Measurements from ENCODE around the gene FBXW2. TPM values are rescaled to one million over a fixed set of nuclear protein-coding genes. Genes with fewer than 3 reads are reported as not detected.

The FBXW2 gene
- total RNA-seq, 1 experiment from 2014 or later: 14.1 TPM

- DNase-seq (ENCODE audit: low spot score): no peak
These were observed 51.5 kb downstream of the FBXW2 start for GRCh38 chr9:120741701-120742100.

GRCh38 chr9:120741191-120741590 lies 52.0 kb downstream of the FBXW2 start:
- DNase-seq (ENCODE audit: low spot score): no peak

GRCh38 chr9:120740132-120740531 lies 53.1 kb downstream of the FBXW2 start:
- DNase-seq (ENCODE audit: low spot score): no peak

GRCh38 chr9:120737416-120738165 lies 55.6 kb downstream of the FBXW2 start:
- no peak for DNase-seq (ENCODE audit: low spot score)

- DNase-seq (ENCODE audit: low spot score): no peak
These were observed 56.3 kb downstream of the FBXW2 start for GRCh38 chr9:120736881-120737280.

GRCh38 chr9:120735415-120736126 lies 57.6 kb downstream of the FBXW2 start:
- no peak for DNase-seq (ENCODE audit: low spot score)

- no peak for DNase-seq (ENCODE audit: low spot score)
These were observed 58.4 kb downstream of the FBXW2 start for GRCh38 chr9:120734607-120735410.

GRCh38 chr9:120733190-120733589 lies 60.0 kb downstream of the FBXW2 start:
- no peak for DNase-seq (ENCODE audit: low spot score)

- peak; percentile 85 for DNase-seq (ENCODE audit: low spot score)
These were observed 62.3 kb downstream of the FBXW2 start for GRCh38 chr9:120730654-120731514.

- DNase-seq (ENCODE audit: low spot score): no peak
These were observed 63.4 kb downstream of the FBXW2 start for GRCh38 chr9:120729791-120730241.

GRCh38 chr9:120726484-120726883 lies 66.7 kb downstream of the FBXW2 start:
- no peak for DNase-seq (ENCODE audit: low spot score)

- no peak for DNase-seq (ENCODE audit: low spot score)
These were observed 67.3 kb downstream of the FBXW2 start for GRCh38 chr9:120725907-120726306.

GRCh38 chr9:120724757-120725400 lies 68.3 kb downstream of the FBXW2 start:
- DNase-seq (ENCODE audit: low spot score): no peak

GRCh38 chr9:120723565-120723964 lies 69.7 kb downstream of the FBXW2 start:
- no peak for DNase-seq (ENCODE audit: low spot score)

GRCh38 chr9:120720404-120720803 lies 72.8 kb downstream of the FBXW2 start:
- no peak for DNase-seq (ENCODE audit: low spot score)

- no peak for DNase-seq (ENCODE audit: low spot score)
These were observed 74.9 kb downstream of the FBXW2 start for GRCh38 chr9:120718316-120718715.

GRCh38 chr9:120717176-120717575 lies 76.0 kb downstream of the FBXW2 start:
- no peak for DNase-seq (ENCODE audit: low spot score)

- no peak for DNase-seq (ENCODE audit: low spot score)
These were observed 76.7 kb downstream of the FBXW2 start for GRCh38 chr9:120716483-120716882.

- DNase-seq (ENCODE audit: low spot score): peak; percentile 49
These were observed 77.8 kb downstream of the FBXW2 start for GRCh38 chr9:120715389-120715924.

- DNase-seq (ENCODE audit: low spot score): no peak
These were observed 78.3 kb downstream of the FBXW2 start for GRCh38 chr9:120714846-120715388.

All from H4 (cell line).